HFF-Myc (cell line): ENCODE results near the gene KCNN3.

Experiments
- DNase-seq: peaks from one replicate; pipeline ENCODE4 v3.0.0-alpha.2; 2011; ENCODE audit warnings: low read depth; ENCODE audit errors: extremely low read depth
- H3K4me3 ChIP-seq: replicated peaks from 2 replicates; pipeline ENCODE4 v1.5.1; 2011; ENCODE audit warnings: low read depth, mild to moderate bottlenecking, control low read depth, low read length
- CTCF ChIP-seq: IDR thresholded peaks from 2 replicates; pipeline ENCODE4 v1.5.1; 2012; ENCODE audit warnings: mild to moderate bottlenecking, low read depth, low read length, control low read depth; ENCODE audit errors: missing control alignments

The KCNN3 gene

DNA sequence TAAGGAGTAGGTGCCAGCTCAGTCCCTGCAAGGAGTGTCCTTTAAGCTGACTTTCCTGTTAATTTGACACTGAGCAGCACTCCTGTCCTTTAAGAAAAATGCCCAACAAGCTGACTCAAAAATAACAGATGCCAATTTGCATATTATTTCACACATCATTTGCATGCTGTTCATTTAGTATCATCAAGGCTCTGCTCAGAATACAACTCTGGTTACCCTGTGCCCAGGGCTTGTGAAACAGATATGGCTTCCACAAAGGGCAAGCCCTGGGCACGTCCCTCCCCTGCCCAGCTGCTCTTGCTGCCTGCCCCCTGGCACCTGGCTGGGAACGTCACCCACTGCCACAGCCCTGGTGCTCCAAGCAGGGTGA is 10.3 kb downstream of the KCNN3 start:
- DNase-seq, result no peak
- H3K4me3 ChIP-seq, result no peak overlapping the region
- no peak for TF ChIP-seq CTCF

GRCh38 chr1:154859151-154859785 is 10.8 kb downstream of the KCNN3 start:
- no peak for DNase-seq
- no peak overlapping the region for H3K4me3 ChIP-seq
- TF ChIP-seq CTCF, result no peak

- H3K4me3 ChIP-seq, result no peak overlapping the region
- no peak for DNase-seq
- TF ChIP-seq CTCF, result no peak
These were observed 12.5 kb downstream of the KCNN3 start for GRCh38 chr1:154857441-154858215.

- DNase-seq, result no peak
- no peak overlapping the region for H3K4me3 ChIP-seq
- no peak for TF ChIP-seq CTCF
These were observed 13.1 kb downstream of the KCNN3 start for GRCh38 chr1:154857022-154857421.

DNA sequence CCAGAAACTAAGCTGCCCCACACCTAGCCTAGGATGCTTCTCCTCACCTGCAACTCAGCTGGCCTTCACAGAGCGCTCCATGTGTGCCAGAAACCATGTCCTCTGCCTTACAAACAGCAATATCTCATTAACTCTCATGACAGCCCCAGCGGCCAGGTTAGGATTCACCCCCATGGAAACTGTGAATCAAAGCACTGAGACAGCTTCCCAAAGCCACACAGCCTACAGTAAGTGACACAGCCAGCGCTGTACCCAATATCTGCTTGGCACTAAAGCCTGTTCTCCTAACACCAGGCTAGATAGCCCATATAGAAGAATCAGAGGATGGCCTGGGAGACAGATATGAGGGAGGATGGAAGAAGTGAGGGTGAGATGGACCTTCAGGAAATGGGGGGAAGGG is 13.5 kb downstream of the KCNN3 start:
- no peak overlapping the region for H3K4me3 ChIP-seq
- no peak for TF ChIP-seq CTCF
- DNase-seq, result no peak

DNA sequence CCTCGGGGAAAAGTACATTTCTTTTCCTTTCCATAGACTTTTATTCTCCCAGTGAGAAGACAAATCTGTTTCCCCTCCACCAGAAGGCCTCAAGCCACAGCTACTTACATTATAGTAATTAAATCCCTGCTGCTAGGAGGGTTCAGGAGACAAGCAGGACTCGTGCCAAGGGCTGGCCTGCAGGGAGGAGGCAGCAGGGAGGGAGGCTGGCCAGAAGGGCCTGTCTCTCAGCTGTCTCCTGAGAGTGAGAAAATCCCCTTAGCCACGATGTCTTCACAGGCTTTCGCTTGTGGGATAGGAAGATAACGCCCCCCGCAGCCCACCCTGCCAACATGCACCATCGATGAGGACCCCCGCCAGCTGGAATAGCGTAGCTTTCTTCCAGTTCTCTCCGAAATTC is 14.0 kb downstream of the KCNN3 start:
- no peak for DNase-seq
- no peak for TF ChIP-seq CTCF
- no peak overlapping the region for H3K4me3 ChIP-seq
